Stomach (tissue), 9 donors: Measurements from ENCODE around the gene ZNF880. TPM values are rescaled to one million over a fixed set of nuclear protein-coding genes. Genes with fewer than 3 reads are reported as not detected.

ENCODE experiments used
- DNase-seq, 2 donors: peaks; one replicate each; pipeline versions ENCODE4 v3.0.0 to v3.0.0-alpha.2; 2013 to 2019
- H3K27ac ChIP-seq, 5 donors: fragments of 200-600 bp in 4 of 5; sonication (generic) in 4 of 5; one replicate each; pipeline ENCODE4 v1.5.1; 2013 to 2019; ENCODE audit warnings: mild to moderate bottlenecking in 1 of 5, moderate library complexity in 1 of 5
- H3K27me3 ChIP-seq, 3 donors: fragments of 200-600 bp; sonication (generic); one replicate each; pipeline ENCODE4 v1.5.1; 2017 to 2019; ENCODE audit warnings: mixed run types in 1 of 3
- H3K36me3 ChIP-seq, 4 donors: fragments of 200-600 bp; sonication (generic); 1 replicate in 3 of 4; 2 replicates in 1 of 4; pipeline ENCODE4 v1.5.1; 2016 to 2019
- H3K4me1 ChIP-seq, 4 donors: fragments of 200-600 bp; sonication (generic); one replicate each; pipeline ENCODE4 v1.5.1; 2016 to 2019
- H3K4me3 ChIP-seq, 4 donors: fragments of 200-600 bp; sonication (generic) in 3 of 4; one replicate each; pipeline ENCODE4 v1.5.1; 2016 to 2019; ENCODE audit warnings: mild to moderate bottlenecking in 1 of 4
- H3K9me3 ChIP-seq, 4 donors: fragments of 200-600 bp; sonication (generic); one replicate each; pipeline ENCODE4 v1.5.1; 2016 to 2019
- CTCF ChIP-seq, 7 experiments: fragments of 450-650 bp in 4 of 7; fragments of 200-600 bp in 3 of 7; sonication (generic) in 3 of 7; IDR thresholded peaks; one replicate each; pipeline ENCODE4 v1.5.1; 2016 to 2019; ENCODE audit warnings: antibody characterized with exemption in 7 of 7, control low read depth in 2 of 7, mild to moderate bottlenecking in 1 of 7
- EP300 ChIP-seq: sonication (generic); formaldehyde crosslinking; IDR thresholded peaks from one replicate; pipeline ENCODE4 v1.6.1; 2017; ENCODE audit warnings: antibody characterized with exemption
- POLR2A ChIP-seq, 4 donors: fragments of 450-650 bp; IDR thresholded peaks; one replicate each; pipeline ENCODE4 v1.6.1; 2016; ENCODE audit warnings: antibody characterized with exemption in 4 of 4, control low read depth in 2 of 4, mild to moderate bottlenecking in 1 of 4, moderate library complexity in 1 of 4
- POLR2AphosphoS5 ChIP-seq, 3 donors: sonication (generic); formaldehyde crosslinking; IDR thresholded peaks; one replicate each; pipeline ENCODE4 v1.6.1; 2016; ENCODE audit warnings: antibody characterized with exemption in 3 of 3
- WGBS, 5 donors: extraction: QIAGEN DNeasy Blood & Tissue Kit in 3 of 5; methylation state at CpG; one replicate each; pipeline versions ENCODE4 v1.1.5 to v1.1.7; 2013 to 2018; 5-methylcytosine and 5-hydroxymethylcytosine counted together
- intact Hi-C: fragments of 100-400 bp; cut with DNase I; formaldehyde crosslinking; loops from one replicate; pipeline ENCODE4 v1.15.1; 2023; ENCODE audit warnings: low total_unique reads
- polyA plus RNA-seq, 3 donors: library from polyadenylated mRNA; stranded (reverse); fragments of 200-250 nt; gene quantifications; one replicate each; pipeline ENCODE4 v1.2.3, GENCODE V29; 2013
- total RNA-seq, 5 donors: library from RNA; depleted of rRNA; stranded (reverse); fragments of >200 nt; gene quantifications; one replicate each; pipeline versions ENCODE4 v1.1.0 to v1.2.3, GENCODE V29; 2014 to 2016
- donor health status: healthy with polysubstance abuse.
- donor health status: Bipolar disorder and iron deficiency.
- donor health status: healthy.

ZNF880 gene
- total and polyA plus RNA-seq, 8 donors = 4.1 to 44.2 (median 10.3) TPM

GRCh38 chr19:52345162-52345561, 24.6 kb upstream of the ZNF880 start:
- H3K9me3 ChIP-seq = peaks cover 0 to 69% (median 31%) of the 10 kb centered on the region in 4 donors
- intact Hi-C loops = no loop called here

DNA sequence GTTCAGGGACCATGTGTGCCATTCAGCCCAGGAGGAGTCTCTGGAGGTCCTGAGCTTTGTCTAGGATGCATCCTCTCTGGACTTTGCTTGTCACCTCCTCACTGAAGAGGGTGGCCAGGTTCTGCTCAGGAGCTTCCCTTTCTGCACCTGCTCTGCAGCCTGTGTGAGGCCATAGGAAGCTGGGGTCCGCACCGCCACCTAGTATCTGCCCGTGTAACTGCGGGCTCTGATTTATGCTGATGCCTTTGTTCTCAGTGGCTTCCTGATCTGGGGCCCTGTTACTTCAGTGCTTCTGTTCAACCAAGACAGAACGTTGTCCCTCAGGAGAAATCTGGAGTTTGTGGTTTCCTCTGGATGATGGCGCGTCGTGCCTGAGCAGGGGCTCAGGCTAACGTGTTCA, 18.2 kb upstream of the ZNF880 start:
- DNase-seq = no peak
- TF ChIP-seq POLR2AphosphoS5 (IDR thresholded peaks at IDR 0.05) (no peak), POLR2A (IDR thresholded peaks at IDR 0.05) (no peak), CTCF (IDR thresholded peaks at IDR 0.05) (no peak), EP300 (no peak)
- Histone ChIP-seq H3K27ac (no peak overlapping the region), H3K4me1 (no peaks in the 10 kb centered on the region), H3K27me3 (no peaks in the 10 kb centered on the region), H3K36me3 (peaks cover 24 to 91% (median 84%) of the 10 kb centered on the region in 4 donors), H3K4me3 (no peak overlapping the region), H3K9me3 (peaks cover 0 to 89% (median 41%) of the 10 kb centered on the region in 4 donors)
- WGBS, 5 donors = 75 to 81% (median 80%) methylated on average over 7 to 9 of the region's 9 CpGs
- intact Hi-C loops = no loop called here

More at GRCh38 chr19:52345162-52345561, 24.6 kb upstream of the ZNF880 start:
- peaks cover 4 to 34% (median 29%) of the 10 kb centered on the region in 4 donors for H3K36me3 ChIP-seq
- no peak for TF ChIP-seq POLR2AphosphoS5 (IDR thresholded peaks at IDR 0.05)
- TF ChIP-seq POLR2A (IDR thresholded peaks at IDR 0.05) = no peak
- TF ChIP-seq CTCF (IDR thresholded peaks at IDR 0.05) = no peak
- no peak for TF ChIP-seq EP300
- WGBS, 5 donors = 81 to 89% (median 86%) methylated on average over 6 of the region's 6 CpGs
- no peak for DNase-seq
- H3K4me3 ChIP-seq = no peak overlapping the region
- no peaks in the 10 kb centered on the region for H3K27me3 ChIP-seq
- no peak overlapping the region for H3K27ac ChIP-seq
- no peaks in the 10 kb centered on the region for H3K4me1 ChIP-seq

GRCh38 chr19:52366414-52366824, 3.3 kb upstream of the ZNF880 start:
- TF ChIP-seq POLR2AphosphoS5 (IDR thresholded peaks at IDR 0.05) = no peak
- TF ChIP-seq CTCF (IDR thresholded peaks at IDR 0.05) = no peak
- TF ChIP-seq EP300 = no peak
- no peak for TF ChIP-seq POLR2A (IDR thresholded peaks at IDR 0.05)
- Histone ChIP-seq H3K9me3 (peaks cover 38 to 86% (median 66%) of the 10 kb centered on the region in 4 donors), H3K4me3 (no peak overlapping the region), H3K27ac (no peak overlapping the region), H3K36me3 (peaks cover 10 to 59% (median 40%) of the 10 kb centered on the region in 4 donors), H3K4me1 (peaks cover 6 to 11% (median 9%) of the 10 kb centered on the region in 4 donors), H3K27me3 (no peaks in the 10 kb centered on the region)
- intact Hi-C loops = no loop called here
- 94 to 98% (median 98%) methylated on average over 8 of the region's 8 CpGs for WGBS, 5 donors
- no peak for DNase-seq

DNA sequence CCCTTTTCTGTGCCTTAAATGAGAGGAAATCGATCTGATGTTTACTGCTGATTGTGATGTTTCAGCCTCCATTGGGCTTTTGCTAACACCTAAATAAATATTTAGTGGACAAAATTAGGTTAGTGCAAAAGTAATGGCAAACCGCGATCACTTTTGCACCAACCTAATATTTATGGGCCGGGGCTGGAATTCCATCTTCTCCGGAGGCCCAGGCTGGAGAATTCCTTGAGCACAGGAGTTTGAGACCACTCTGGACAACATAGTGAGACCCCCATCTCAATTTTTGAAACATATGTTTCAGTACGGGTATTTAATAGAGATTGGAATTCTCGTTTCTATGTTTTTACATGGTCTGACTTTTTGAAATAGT, 603 bp downstream of the ZNF880 start:
- H3K27me3 ChIP-seq = no peaks in the 10 kb centered on the region
- H3K9me3 ChIP-seq = peaks cover 23 to 86% (median 52%) of the 10 kb centered on the region in 4 donors
- peak overlapping the region; percentile 76 to 96 (median 92) for H3K27ac ChIP-seq
- no peak for TF ChIP-seq POLR2AphosphoS5 (IDR thresholded peaks at IDR 0.05)
- no peak for TF ChIP-seq POLR2A (IDR thresholded peaks at IDR 0.05)
- no peak for TF ChIP-seq CTCF (IDR thresholded peaks at IDR 0.05)
- no peak for TF ChIP-seq EP300
- 31 to 52% (median 38%) methylated on average over 7 of the region's 7 CpGs for WGBS, 5 donors
- H3K4me1 ChIP-seq = peaks cover 6 to 11% (median 9%) of the 10 kb centered on the region in 4 donors
- peak overlapping the region; percentile 60 to 73 (median 64) for H3K4me3 ChIP-seq
- H3K36me3 ChIP-seq = peaks cover 30 to 57% (median 49%) of the 10 kb centered on the region in 4 donors
- intact Hi-C loops = no loop called here
- DNase-seq = no peak
